ENCODE results near the gene C3orf22. TPM values are rescaled to one million over a fixed set of nuclear protein-coding genes. Genes with fewer than 3 reads are reported as not detected.
A peak's percentile ranks its signal among the peaks of the same experiment; 100 is the strongest.

Gene C3orf22
- total RNA-seq, 1 donor from 2014 or later: not detected

- no peak for TF ChIP-seq CTCF (conservative IDR thresholded peaks at IDR 0.05)
- Mint-ChIP-seq H3K27ac (no peak overlapping the region), H3K4me3 (no peak overlapping the region), H3K9me3 (no peaks in the 10 kb centered on the region), H3K27me3 (peaks cover 46% of the 10 kb centered on the region), H3K36me3 (no peaks in the 10 kb centered on the region), H3K4me1 (ENCODE audit: unreplicated experiment) (peaks cover 10% of the 10 kb centered on the region)
- DNase-seq (ENCODE audit: extremely low spot score, unreplicated experiment): no peak
Measured at GRCh38 chr3:126527006-126527405, 31.7 kb downstream of the C3orf22 start.

- H3K27me3 Mint-ChIP-seq: peaks cover 45% of the 10 kb centered on the region
- peaks cover 10% of the 10 kb centered on the region for H3K4me1 Mint-ChIP-seq (ENCODE audit: unreplicated experiment)
- H3K27ac Mint-ChIP-seq: no peak overlapping the region
Measured at GRCh38 chr3:126526668-126527005, 32.1 kb downstream of the C3orf22 start.

GRCh38 chr3:126525853-126526667 is 32.7 kb downstream of the C3orf22 start:
- DNase-seq (ENCODE audit: extremely low spot score, unreplicated experiment): no peak
- H3K27me3 Mint-ChIP-seq: peaks cover 47% of the 10 kb centered on the region
- no peak for TF ChIP-seq CTCF (conservative IDR thresholded peaks at IDR 0.05)

More at GRCh38 chr3:126526668-126527005, 32.1 kb downstream of the C3orf22 start:
- TF ChIP-seq CTCF (conservative IDR thresholded peaks at IDR 0.05): no peak
- H3K36me3 Mint-ChIP-seq: no peaks in the 10 kb centered on the region
- no peaks in the 10 kb centered on the region for H3K9me3 Mint-ChIP-seq
- no peak overlapping the region for H3K4me3 Mint-ChIP-seq
- DNase-seq (ENCODE audit: extremely low spot score, unreplicated experiment): no peak

GRCh38 chr3:126525091-126525852 is 33.5 kb downstream of the C3orf22 start:
- Mint-ChIP-seq H3K4me1 (ENCODE audit: unreplicated experiment) (peaks cover 10% of the 10 kb centered on the region), H3K4me3 (peak overlapping the region; percentile 72), H3K36me3 (no peaks in the 10 kb centered on the region), H3K27ac (no peak overlapping the region), H3K27me3 (peaks cover 53% of the 10 kb centered on the region), H3K9me3 (no peaks in the 10 kb centered on the region)
- no peak for DNase-seq (ENCODE audit: extremely low spot score, unreplicated experiment)
- TF ChIP-seq CTCF (conservative IDR thresholded peaks at IDR 0.05): no peak

More at GRCh38 chr3:126525853-126526667, 32.7 kb downstream of the C3orf22 start:
- H3K27ac Mint-ChIP-seq: no peak overlapping the region
- H3K9me3 Mint-ChIP-seq: no peaks in the 10 kb centered on the region
- no peaks in the 10 kb centered on the region for H3K36me3 Mint-ChIP-seq
- H3K4me3 Mint-ChIP-seq: no peak overlapping the region
- peaks cover 10% of the 10 kb centered on the region for H3K4me1 Mint-ChIP-seq (ENCODE audit: unreplicated experiment)

GRCh38 chr3:126524429-126524988 is 34.2 kb downstream of the C3orf22 start:
- H3K4me3 Mint-ChIP-seq: peak overlapping the region; percentile 72
- no peak for DNase-seq (ENCODE audit: extremely low spot score, unreplicated experiment)
- no peaks in the 10 kb centered on the region for H3K9me3 Mint-ChIP-seq
- H3K4me1 Mint-ChIP-seq (ENCODE audit: unreplicated experiment): peaks cover 10% of the 10 kb centered on the region
- no peak overlapping the region for H3K27ac Mint-ChIP-seq
- TF ChIP-seq CTCF (conservative IDR thresholded peaks at IDR 0.05): no peak
- H3K36me3 Mint-ChIP-seq: no peaks in the 10 kb centered on the region
- H3K27me3 Mint-ChIP-seq: peaks cover 55% of the 10 kb centered on the region

Measured in type B pancreatic cell (in vitro differentiated cells).